HG02970 (cell line): ENCODE measurements around the gene ITGB2.

Experiments
- ATAC-seq: cut with Tn5 transposase; IDR thresholded peaks from one replicate; pipeline ENCODE4 v1.9.1; 2021; ENCODE audit warnings: mild to moderate bottlenecking, moderate library complexity, moderate number of reproducible peaks; ENCODE audit not compliant: unreplicated experiment, low FRiP score

ITGB2 gene

GRCh38 chr21:44912158-44912473 lies 8.6 kb downstream of the ITGB2 start:
- ATAC-seq: no peak

- no peak for ATAC-seq
Observed at GRCh38 chr21:44911384-44912157, 9.1 kb downstream of the ITGB2 start.

- no peak for ATAC-seq
Observed at GRCh38 chr21:44911068-44911383, 9.7 kb downstream of the ITGB2 start.

GRCh38 chr21:44910229-44911067 lies 10.3 kb downstream of the ITGB2 start:
- no peak for ATAC-seq

- ATAC-seq: no peak
Observed at GRCh38 chr21:44909719-44910118, 11.0 kb downstream of the ITGB2 start.

- ATAC-seq: no peak
Observed at GRCh38 chr21:44908908-44909307, 11.8 kb downstream of the ITGB2 start.

- no peak for ATAC-seq
Observed at GRCh38 chr21:44907966-44908895, 12.5 kb downstream of the ITGB2 start.

- ATAC-seq: no peak
Observed at GRCh38 chr21:44907225-44907965, 13.3 kb downstream of the ITGB2 start.

- no peak for ATAC-seq
Observed at GRCh38 chr21:44905728-44906090, 15.0 kb downstream of the ITGB2 start.

GRCh38 chr21:44905016-44905727 lies 15.5 kb downstream of the ITGB2 start:
- no peak for ATAC-seq

GRCh38 chr21:44904141-44904923 lies 16.4 kb downstream of the ITGB2 start:
- no peak for ATAC-seq

- ATAC-seq: no peak
Observed at GRCh38 chr21:44903689-44904088, 17.0 kb downstream of the ITGB2 start.

- no peak for ATAC-seq
Observed at GRCh38 chr21:44903050-44903685, 17.5 kb downstream of the ITGB2 start.

GRCh38 chr21:44902268-44903049 lies 18.2 kb downstream of the ITGB2 start:
- no peak for ATAC-seq

GRCh38 chr21:44901391-44902074 lies 19.2 kb downstream of the ITGB2 start:
- ATAC-seq: no peak

GRCh38 chr21:44900559-44901251 lies 20.0 kb downstream of the ITGB2 start:
- ATAC-seq: no peak
